ENCODE measurements around the gene NIN. TPM values are rescaled to one million over a fixed set of nuclear protein-coding genes. Genes with fewer than 3 reads are reported as not detected.

NIN gene
- total RNA-seq, 1 experiment from 2014 or later = 37.1 TPM

DNA sequence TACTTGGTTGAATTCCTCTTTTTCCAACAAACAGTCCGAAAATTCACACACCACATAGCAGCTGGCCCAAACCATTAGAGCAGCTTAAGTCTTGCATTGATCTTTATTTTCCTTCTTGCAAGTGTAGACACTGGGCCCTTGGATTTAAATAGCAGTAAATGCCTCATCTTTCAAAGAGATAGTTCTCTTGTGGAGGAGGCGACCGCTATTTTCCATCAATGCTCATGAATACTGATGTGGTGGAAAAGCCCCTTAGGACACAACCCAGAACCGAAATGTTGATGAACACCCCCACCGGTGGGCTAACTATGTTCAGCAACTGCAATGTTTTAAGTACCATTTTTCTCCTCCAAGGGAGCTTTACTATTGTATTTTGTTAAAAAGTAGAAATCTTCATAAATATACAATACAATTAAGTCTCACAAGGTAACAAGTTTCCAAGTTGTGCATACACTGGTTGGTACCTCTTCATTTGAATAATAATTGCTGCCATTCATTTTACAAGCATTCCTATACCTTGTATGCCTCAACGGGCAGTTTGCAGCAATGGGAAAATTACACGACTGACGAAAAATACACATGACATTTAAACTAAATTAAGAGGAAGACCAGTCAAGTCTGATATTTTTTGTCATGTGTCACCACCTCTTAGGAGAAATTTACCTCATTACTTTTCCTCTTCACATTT lies 18.0 kb downstream of the NIN start:
- ATAC-seq (no peak), DNase-seq (ENCODE audit: low read depth, low spot score) (no peak)
- no peak for TF ChIP-seq POLR2AphosphoS5 (IDR thresholded peaks at IDR 0.05; ENCODE audit: low read depth, low read length)
- TF ChIP-seq SIN3A (IDR thresholded peaks at IDR 0.05; ENCODE audit: borderline replicate concordance, insufficient read depth, low read depth, low read length) = no peak
- BruUV-seq (replicated peaks) = no TSS peak
- POLR2A ChIA-PET = no interaction called here
- Histone ChIP-seq H3K4me3 (ENCODE audit: low read depth in 2 of 2, low read length in 2 of 2) (no peak overlapping the region), H3K9me3 (ENCODE audit: control insufficient read depth, insufficient read depth, low read depth, low read length) (no peaks in the 10 kb centered on the region), H3K36me3 (ENCODE audit: control insufficient read depth, insufficient read depth, low read length) (no peaks in the 10 kb centered on the region), H3K4me1 (ENCODE audit: control insufficient read depth, insufficient read depth, low read length) (no peaks in the 10 kb centered on the region), H3K27me3 (ENCODE audit: control insufficient read depth, insufficient read depth, low read length) (no peaks in the 10 kb centered on the region), H3K27ac (ENCODE audit: low read length) (no peak overlapping the region)
- intact Hi-C loops (cut with micrococcal nuclease; ENCODE audit: unreplicated experiment) = no loop called here
- CTCF ChIA-PET = no interaction called here
- in situ Hi-C loops (cut with HindIII; ENCODE audit: low pct_unique_long_range_greater_than_20kb, low sequenced_read_pairs) = no loop called here

DNA sequence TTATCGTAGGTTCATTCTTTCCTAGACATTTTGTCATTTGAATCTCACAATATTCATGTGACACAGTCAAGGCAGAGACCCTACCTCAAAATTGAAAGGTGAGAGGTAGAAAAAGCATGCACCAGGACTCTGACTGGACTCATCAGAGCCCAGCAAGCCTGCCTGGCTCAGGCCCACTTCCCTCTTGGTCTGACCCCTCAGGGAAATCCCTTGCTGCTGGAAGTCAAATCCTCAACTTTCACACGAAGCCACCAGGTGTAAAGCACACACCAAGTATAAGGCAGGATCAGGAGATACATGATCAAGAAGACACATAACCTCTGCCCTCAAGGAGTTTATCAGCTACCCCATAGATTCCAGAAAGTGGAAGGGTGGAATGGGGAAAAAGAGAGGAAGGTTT lies 18.8 kb downstream of the NIN start:
- TF ChIP-seq TCF7L2 (IDR thresholded peaks at IDR 0.05; ENCODE audit: low read depth, low read length) (no peak), POLR2AphosphoS5 (IDR thresholded peaks at IDR 0.05; ENCODE audit: low read depth, low read length) (no peak), SIN3A (IDR thresholded peaks at IDR 0.05; ENCODE audit: borderline replicate concordance, insufficient read depth, low read depth, low read length) (no peak)
- TF ChIP-seq, protein P1, sequence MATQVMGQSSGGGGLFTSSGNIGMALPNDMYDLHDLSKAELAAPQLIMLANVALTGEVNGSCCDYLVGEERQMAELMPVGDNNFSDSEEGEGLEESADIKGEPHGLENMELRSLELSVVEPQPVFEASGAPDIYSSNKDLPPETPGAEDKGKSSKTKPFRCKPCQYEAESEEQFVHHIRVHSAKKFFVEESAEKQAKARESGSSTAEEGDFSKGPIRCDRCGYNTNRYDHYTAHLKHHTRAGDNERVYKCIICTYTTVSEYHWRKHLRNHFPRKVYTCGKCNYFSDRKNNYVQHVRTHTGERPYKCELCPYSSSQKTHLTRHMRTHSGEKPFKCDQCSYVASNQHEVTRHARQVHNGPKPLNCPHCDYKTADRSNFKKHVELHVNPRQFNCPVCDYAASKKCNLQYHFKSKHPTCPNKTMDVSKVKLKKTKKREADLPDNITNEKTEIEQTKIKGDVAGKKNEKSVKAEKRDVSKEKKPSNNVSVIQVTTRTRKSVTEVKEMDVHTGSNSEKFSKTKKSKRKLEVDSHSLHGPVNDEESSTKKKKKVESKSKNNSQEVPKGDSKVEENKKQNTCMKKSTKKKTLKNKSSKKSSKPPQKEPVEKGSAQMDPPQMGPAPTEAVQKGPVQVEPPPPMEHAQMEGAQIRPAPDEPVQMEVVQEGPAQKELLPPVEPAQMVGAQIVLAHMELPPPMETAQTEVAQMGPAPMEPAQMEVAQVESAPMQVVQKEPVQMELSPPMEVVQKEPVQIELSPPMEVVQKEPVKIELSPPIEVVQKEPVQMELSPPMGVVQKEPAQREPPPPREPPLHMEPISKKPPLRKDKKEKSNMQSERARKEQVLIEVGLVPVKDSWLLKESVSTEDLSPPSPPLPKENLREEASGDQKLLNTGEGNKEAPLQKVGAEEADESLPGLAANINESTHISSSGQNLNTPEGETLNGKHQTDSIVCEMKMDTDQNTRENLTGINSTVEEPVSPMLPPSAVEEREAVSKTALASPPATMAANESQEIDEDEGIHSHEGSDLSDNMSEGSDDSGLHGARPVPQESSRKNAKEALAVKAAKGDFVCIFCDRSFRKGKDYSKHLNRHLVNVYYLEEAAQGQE (IDR thresholded peaks at IDR 0.05; ENCODE audit: insufficient read depth in 1 of 2, low read depth in 2 of 2, low read length in 1 of 2) = no peak
- TF ChIP-seq, protein P2, sequence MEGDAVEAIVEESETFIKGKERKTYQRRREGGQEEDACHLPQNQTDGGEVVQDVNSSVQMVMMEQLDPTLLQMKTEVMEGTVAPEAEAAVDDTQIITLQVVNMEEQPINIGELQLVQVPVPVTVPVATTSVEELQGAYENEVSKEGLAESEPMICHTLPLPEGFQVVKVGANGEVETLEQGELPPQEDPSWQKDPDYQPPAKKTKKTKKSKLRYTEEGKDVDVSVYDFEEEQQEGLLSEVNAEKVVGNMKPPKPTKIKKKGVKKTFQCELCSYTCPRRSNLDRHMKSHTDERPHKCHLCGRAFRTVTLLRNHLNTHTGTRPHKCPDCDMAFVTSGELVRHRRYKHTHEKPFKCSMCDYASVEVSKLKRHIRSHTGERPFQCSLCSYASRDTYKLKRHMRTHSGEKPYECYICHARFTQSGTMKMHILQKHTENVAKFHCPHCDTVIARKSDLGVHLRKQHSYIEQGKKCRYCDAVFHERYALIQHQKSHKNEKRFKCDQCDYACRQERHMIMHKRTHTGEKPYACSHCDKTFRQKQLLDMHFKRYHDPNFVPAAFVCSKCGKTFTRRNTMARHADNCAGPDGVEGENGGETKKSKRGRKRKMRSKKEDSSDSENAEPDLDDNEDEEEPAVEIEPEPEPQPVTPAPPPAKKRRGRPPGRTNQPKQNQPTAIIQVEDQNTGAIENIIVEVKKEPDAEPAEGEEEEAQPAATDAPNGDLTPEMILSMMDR (IDR thresholded peaks at IDR 0.05) = no peak
- DNase-seq (ENCODE audit: low read depth, low spot score) = no peak
- Histone ChIP-seq H3K4me1 (ENCODE audit: control insufficient read depth, insufficient read depth, low read length) (no peaks in the 10 kb centered on the region), H3K27me3 (ENCODE audit: control insufficient read depth, insufficient read depth, low read length) (no peaks in the 10 kb centered on the region), H3K9me3 (ENCODE audit: control insufficient read depth, insufficient read depth, low read depth, low read length) (no peaks in the 10 kb centered on the region), H3K36me3 (ENCODE audit: control insufficient read depth, insufficient read depth, low read length) (no peaks in the 10 kb centered on the region), H3K4me3 (ENCODE audit: low read depth in 2 of 2, low read length in 2 of 2) (no peak overlapping the region), H3K27ac (ENCODE audit: low read length) (no peak overlapping the region)
- ChIA-PET CTCF (no interaction called here), POLR2A (no interaction called here)
- no TSS peak for BruUV-seq (replicated peaks)
- intact Hi-C loops (cut with micrococcal nuclease; ENCODE audit: unreplicated experiment) = no loop called here
- no peak for ATAC-seq
- in situ Hi-C loops (cut with HindIII; ENCODE audit: low pct_unique_long_range_greater_than_20kb, low sequenced_read_pairs) = no loop called here

DNA sequence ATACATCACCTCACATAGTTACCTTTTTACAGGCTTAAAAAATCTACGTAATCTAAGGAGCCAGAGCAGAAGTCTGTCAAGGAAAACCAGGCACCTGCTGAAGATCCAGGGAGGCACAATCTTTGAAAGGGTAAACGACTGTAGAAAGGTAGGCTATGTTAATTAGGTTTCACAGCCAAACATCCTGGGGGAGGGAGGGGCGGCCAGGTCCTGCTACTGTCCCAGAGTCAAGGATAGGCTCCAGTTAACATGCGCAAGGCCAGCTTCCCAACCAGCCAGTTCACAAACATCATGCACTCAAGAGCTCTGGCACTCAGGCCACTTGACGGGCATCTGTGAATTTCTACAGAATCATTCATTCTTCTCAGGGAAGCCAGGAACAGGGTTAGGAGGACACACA lies 22.9 kb downstream of the NIN start:
- BruUV-seq (replicated peaks) = no TSS peak
- in situ Hi-C loops (cut with HindIII; ENCODE audit: low pct_unique_long_range_greater_than_20kb, low sequenced_read_pairs) (no loop called here), intact Hi-C loops (cut with micrococcal nuclease; ENCODE audit: unreplicated experiment) (no loop called here)
- no peaks in the 10 kb centered on the region for H3K27me3 ChIP-seq (ENCODE audit: control insufficient read depth, insufficient read depth, low read length)
- DNase-seq (ENCODE audit: low read depth, low spot score) (no peak), ATAC-seq (no peak)
- H3K4me3 ChIP-seq (ENCODE audit: low read depth in 2 of 2, low read length in 2 of 2) = no peak overlapping the region
- no peaks in the 10 kb centered on the region for H3K9me3 ChIP-seq (ENCODE audit: control insufficient read depth, insufficient read depth, low read depth, low read length)
- no peak overlapping the region for H3K27ac ChIP-seq (ENCODE audit: low read length)
- no peaks in the 10 kb centered on the region for H3K4me1 ChIP-seq (ENCODE audit: control insufficient read depth, insufficient read depth, low read length)
- ChIA-PET POLR2A (no interaction called here), CTCF (no interaction called here)
- 0 out of 2 replicates have a peak, but pooled peaks cover 2% of the 10 kb centered on the region for H3K36me3 ChIP-seq (ENCODE audit: control insufficient read depth, insufficient read depth, low read length)
- TF ChIP-seq, protein P1 (IDR thresholded peaks at IDR 0.05; ENCODE audit: insufficient read depth in 1 of 2, low read depth in 2 of 2, low read length in 1 of 2) = no peak
- TF ChIP-seq, protein P2 (IDR thresholded peaks at IDR 0.05) = no peak
- no peak for TF ChIP-seq SIN3A (IDR thresholded peaks at IDR 0.05; ENCODE audit: borderline replicate concordance, insufficient read depth, low read depth, low read length)
- no peak for TF ChIP-seq TCF7L2 (IDR thresholded peaks at IDR 0.05; ENCODE audit: low read depth, low read length)
- TF ChIP-seq POLR2AphosphoS5 (IDR thresholded peaks at IDR 0.05; ENCODE audit: low read depth, low read length) = no peak
